ENCODE measurements around the gene ALDH7A1. TPM values are rescaled to one million over a fixed set of nuclear protein-coding genes. Genes with fewer than 3 reads are reported as not detected.
"Not testable (repeated sequence)": the region's sequence is repeated elsewhere in the genome, so short reads cannot be mapped to it uniquely, and the experiment has no call there.

ALDH7A1 gene
- total RNA-seq, 2 experiments from 2014 or later: 3.2 to 4.2 TPM

- H3K36me3 Mint-ChIP-seq: peaks cover 23% of the 10 kb centered on the region
- no peak for DNase-seq
- H3K4me1 Mint-ChIP-seq: peaks cover 26% of the 10 kb centered on the region
- POLR2A ChIA-PET: no interaction called here
- no peaks in the 10 kb centered on the region for H3K27me3 Mint-ChIP-seq
- H3K27ac Mint-ChIP-seq: no peak overlapping the region
- no peak overlapping the region for H3K4me3 Mint-ChIP-seq
- ATAC-seq (ENCODE audit: low read depth): no peak
- H3K9me3 Mint-ChIP-seq: no peaks in the 10 kb centered on the region
Observed at GRCh38 chr5:126610160-126610559, 15.1 kb upstream of the ALDH7A1 start.

- POLR2A ChIA-PET: no interaction called here
- Mint-ChIP-seq H3K4me1 (peaks cover 30% of the 10 kb centered on the region), H3K4me3 (no peak overlapping the region), H3K36me3 (peaks cover 17% of the 10 kb centered on the region), H3K27me3 (no peaks in the 10 kb centered on the region), H3K9me3 (no peaks in the 10 kb centered on the region), H3K27ac (no peak overlapping the region)
- no peak for DNase-seq
- ATAC-seq (ENCODE audit: low read depth): no peak
Observed at GRCh38 chr5:126605525-126605924, 10.5 kb upstream of the ALDH7A1 start.

- Mint-ChIP-seq H3K4me1 (peaks cover 28% of the 10 kb centered on the region), H3K4me3 (peak overlapping the region; percentile 12), H3K27me3 (no peaks in the 10 kb centered on the region), H3K27ac (no peak overlapping the region), H3K36me3 (peaks cover 14% of the 10 kb centered on the region), H3K9me3 (peaks cover 2% of the 10 kb centered on the region)
- DNase-seq (no peak), ATAC-seq (ENCODE audit: low read depth) (no peak)
- POLR2A ChIA-PET: no interaction called here
Observed at GRCh38 chr5:126603402-126603991, 8.5 kb upstream of the ALDH7A1 start.

GRCh38 chr5:126600631-126601511, 5.9 kb upstream of the ALDH7A1 start, which contains the start of gene PHAX:
Gene PHAX, plus strand, starts transcription at chr5:126600947. Its CDS starts 16 bp downstream, at chr5:126600963.
- ATAC-seq (ENCODE audit: low read depth) (peak; percentile 93), DNase-seq (peak; percentile 83)
- H3K4me3 Mint-ChIP-seq: peak within 1 kb of the TSS; percentile 96
- no peaks in the 10 kb centered on the region for H3K27me3 Mint-ChIP-seq
- peak within 1 kb of the TSS; percentile 96 for H3K27ac Mint-ChIP-seq
- POLR2A ChIA-PET: interaction anchor here (1.3 to 1.5 kb wide), 2 partner anchors 178 to 252 kb away, joined by 4 to 7 read pairs; no protein-coding TSS in a partner anchor
- H3K4me1 Mint-ChIP-seq: peaks cover 16% of the 10 kb centered on the region
- H3K9me3 Mint-ChIP-seq: peaks cover 2% of the 10 kb centered on the region
- H3K36me3 Mint-ChIP-seq: peaks cover 7% of the 10 kb centered on the region

GRCh38 chr5:126599971-126600630, 5.1 kb upstream of the ALDH7A1 start:
- H3K27ac Mint-ChIP-seq: peak overlapping the region; percentile 96

GRCh38 chr5:126599499-126599898, 4.5 kb upstream of the ALDH7A1 start:
- DNase-seq (no peak), ATAC-seq (ENCODE audit: low read depth) (no peak)
- Mint-ChIP-seq H3K27me3 (peaks cover 7% of the 10 kb centered on the region), H3K9me3 (peaks cover 2% of the 10 kb centered on the region), H3K4me1 (peaks cover 16% of the 10 kb centered on the region), H3K4me3 (no peak overlapping the region), H3K36me3 (peaks cover 5% of the 10 kb centered on the region), H3K27ac (no peak overlapping the region)
- POLR2A ChIA-PET: no interaction called here

More at GRCh38 chr5:126599971-126600630, 5.1 kb upstream of the ALDH7A1 start:
- not testable (repeated sequence) for DNase-seq; H3K27me3 Mint-ChIP-seq; H3K9me3 Mint-ChIP-seq; H3K36me3 Mint-ChIP-seq; ATAC-seq (ENCODE audit: low read depth)
- H3K4me1 Mint-ChIP-seq: peaks cover 14% of the 10 kb centered on the region
- POLR2A ChIA-PET: interaction anchor here (1.5 kb wide), 1 partner anchor 253 kb away, joined by 4 read pairs; no protein-coding TSS in a partner anchor
- H3K4me3 Mint-ChIP-seq: peak overlapping the region; percentile 96

GRCh38 chr5:126597156-126597555, 2.1 kb upstream of the ALDH7A1 start:
- peaks cover 2% of the 10 kb centered on the region for H3K36me3 Mint-ChIP-seq
- H3K4me3 Mint-ChIP-seq: no peak overlapping the region
- H3K4me1 Mint-ChIP-seq: peaks cover 17% of the 10 kb centered on the region
- peaks cover 2% of the 10 kb centered on the region for H3K9me3 Mint-ChIP-seq
- DNase-seq (no peak), ATAC-seq (ENCODE audit: low read depth) (no peak)
- H3K27ac Mint-ChIP-seq: no peak overlapping the region
- H3K27me3 Mint-ChIP-seq: peaks cover 18% of the 10 kb centered on the region
- POLR2A ChIA-PET: no interaction called here

GRCh38 chr5:126595486-126596083, 566 bp upstream of the ALDH7A1 start:
- Mint-ChIP-seq H3K27me3 (peaks cover 18% of the 10 kb centered on the region), H3K4me3 (peak overlapping the region; percentile 85), H3K27ac (no peak overlapping the region), H3K4me1 (peaks cover 14% of the 10 kb centered on the region), H3K36me3 (no peaks in the 10 kb centered on the region), H3K9me3 (peaks cover 2% of the 10 kb centered on the region)
- DNase-seq (no peak), ATAC-seq (ENCODE audit: low read depth) (no peak)
- POLR2A ChIA-PET: no interaction called here

GRCh38 chr5:126591549-126591948, 3.5 kb downstream of the ALDH7A1 start:
- Mint-ChIP-seq H3K27me3 (peaks cover 18% of the 10 kb centered on the region), H3K36me3 (no peaks in the 10 kb centered on the region), H3K9me3 (no peaks in the 10 kb centered on the region), H3K27ac (no peak overlapping the region), H3K4me1 (peaks cover 12% of the 10 kb centered on the region), H3K4me3 (no peak overlapping the region)
- no peak for ATAC-seq (ENCODE audit: low read depth)
- DNase-seq: no peak
- POLR2A ChIA-PET: no interaction called here

- Mint-ChIP-seq H3K9me3 (no peaks in the 10 kb centered on the region), H3K4me3 (no peak overlapping the region), H3K36me3 (no peaks in the 10 kb centered on the region), H3K27me3 (peaks cover 13% of the 10 kb centered on the region), H3K4me1 (peaks cover 9% of the 10 kb centered on the region), H3K27ac (no peak overlapping the region)
- ATAC-seq (ENCODE audit: low read depth) (no peak), DNase-seq (no peak)
- POLR2A ChIA-PET: no interaction called here
Observed at GRCh38 chr5:126589536-126590297, 5.3 kb downstream of the ALDH7A1 start.

GRCh38 chr5:126587551-126588390, 7.2 kb downstream of the ALDH7A1 start:
- DNase-seq (no peak), ATAC-seq (ENCODE audit: low read depth) (no peak)
- Mint-ChIP-seq H3K9me3 (no peaks in the 10 kb centered on the region), H3K4me3 (no peak overlapping the region), H3K4me1 (no peaks in the 10 kb centered on the region), H3K27ac (no peak overlapping the region), H3K27me3 (no peaks in the 10 kb centered on the region), H3K36me3 (no peaks in the 10 kb centered on the region)
- POLR2A ChIA-PET: no interaction called here

GRCh38 chr5:126583761-126584160, 11.3 kb downstream of the ALDH7A1 start:
- ATAC-seq (ENCODE audit: low read depth) (no peak), DNase-seq (no peak)
- Mint-ChIP-seq H3K27me3 (no peaks in the 10 kb centered on the region), H3K36me3 (no peaks in the 10 kb centered on the region), H3K4me1 (no peaks in the 10 kb centered on the region), H3K4me3 (no peak overlapping the region), H3K27ac (no peak overlapping the region), H3K9me3 (no peaks in the 10 kb centered on the region)
- POLR2A ChIA-PET: no interaction called here

Measured in activated naive CD8-positive, alpha-beta T cell treated with anti-CD3 and anti-CD28 coated beads, Interleukin-2, amount 10 ng/mL, durations not matched to agents 7 days and 5 days (primary cell).